CD4-positive, alpha-beta T cell treated with Interleukin-6 for 4 hours (primary cell): Measurements from ENCODE around the gene ZDHHC18.

Experiments
- DNase-seq: peaks from one replicate; pipeline ENCODE4 v3.0.0-alpha.2; 2020; ENCODE audit warnings: mixed read lengths

The ZDHHC18 gene

GRCh38 chr1:26826261-26827105 lies at the start of gene ZDHHC18:
ZDHHC18 (plus strand) TSS chr1:26826688; CDS start chr1:26826805, 117 bp downstream.
- peak; percentile 79 for DNase-seq

- DNase-seq = no peak
Measured at GRCh38 chr1:26779098-26779668, 47.3 kb upstream of the ZDHHC18 start.

- no peak for DNase-seq
Measured at GRCh38 chr1:26780344-26780957, 46.0 kb upstream of the ZDHHC18 start.

- no peak for DNase-seq
Measured at GRCh38 chr1:26781206-26781825, 45.2 kb upstream of the ZDHHC18 start.

- no peak for DNase-seq
Measured at GRCh38 chr1:26782521-26783212, 43.8 kb upstream of the ZDHHC18 start.

GRCh38 chr1:26783646-26784022 lies 42.9 kb upstream of the ZDHHC18 start:
- DNase-seq = no peak

- DNase-seq = no peak
Measured at GRCh38 chr1:26784023-26784871, 42.2 kb upstream of the ZDHHC18 start.

- no peak for DNase-seq
Measured at GRCh38 chr1:26784886-26785285, 41.6 kb upstream of the ZDHHC18 start.

- DNase-seq = peak; percentile 26
Measured at GRCh38 chr1:26785611-26786436, 40.7 kb upstream of the ZDHHC18 start.

- DNase-seq = peak; percentile 41
Measured at GRCh38 chr1:26786437-26787380, 39.8 kb upstream of the ZDHHC18 start.

- peak; percentile 68 for DNase-seq
Measured at GRCh38 chr1:26787381-26787705, 39.1 kb upstream of the ZDHHC18 start.

- DNase-seq = peak; percentile 90
Measured at GRCh38 chr1:26787706-26788514, 38.6 kb upstream of the ZDHHC18 start, which contains the start of gene PIGV. PIGV (plus strand) TSS chr1:26787950; CDS start chr1:26790816, 2,866 bp downstream.

- DNase-seq = no peak
Measured at GRCh38 chr1:26788515-26788785, 38.0 kb upstream of the ZDHHC18 start.

GRCh38 chr1:26788836-26789611 lies 37.5 kb upstream of the ZDHHC18 start:
- DNase-seq = peak; percentile 92

- no peak for DNase-seq
Measured at GRCh38 chr1:26789612-26789865, 36.9 kb upstream of the ZDHHC18 start.

- no peak for DNase-seq
Measured at GRCh38 chr1:26789931-26790330, 36.6 kb upstream of the ZDHHC18 start.

GRCh38 chr1:26790551-26790953 lies 35.9 kb upstream of the ZDHHC18 start:
- no peak for DNase-seq

GRCh38 chr1:26791148-26791547 lies 35.3 kb upstream of the ZDHHC18 start:
- DNase-seq = no peak

- no peak for DNase-seq
Measured at GRCh38 chr1:26791626-26792025, 34.9 kb upstream of the ZDHHC18 start.
